Ishikawa (cell line): ENCODE data around the gene FOXJ1.

Source experiments
- CEBPB ChIP-seq: IDR thresholded peaks from 2 replicates; pipeline ENCODE4 v1.6.1; 2012
- EGR1 ChIP-seq: IDR thresholded peaks from 2 replicates; pipeline ENCODE4 v1.6.1; 2012
- TCF12 ChIP-seq: IDR thresholded peaks from 2 replicates; pipeline ENCODE4 v1.6.1; 2012; ENCODE audit warnings: low read depth
- TF ChIP-seq, protein P1 (sequence below): IDR thresholded peaks from 2 replicates; pipeline ENCODE4 v1.6.1; 2012; ENCODE audit warnings: low read depth, mild to moderate bottlenecking

GRCh38 chr17:76094046-76094445 lies 47.0 kb downstream of the FOXJ1 start:
- TF ChIP-seq, protein P1, sequence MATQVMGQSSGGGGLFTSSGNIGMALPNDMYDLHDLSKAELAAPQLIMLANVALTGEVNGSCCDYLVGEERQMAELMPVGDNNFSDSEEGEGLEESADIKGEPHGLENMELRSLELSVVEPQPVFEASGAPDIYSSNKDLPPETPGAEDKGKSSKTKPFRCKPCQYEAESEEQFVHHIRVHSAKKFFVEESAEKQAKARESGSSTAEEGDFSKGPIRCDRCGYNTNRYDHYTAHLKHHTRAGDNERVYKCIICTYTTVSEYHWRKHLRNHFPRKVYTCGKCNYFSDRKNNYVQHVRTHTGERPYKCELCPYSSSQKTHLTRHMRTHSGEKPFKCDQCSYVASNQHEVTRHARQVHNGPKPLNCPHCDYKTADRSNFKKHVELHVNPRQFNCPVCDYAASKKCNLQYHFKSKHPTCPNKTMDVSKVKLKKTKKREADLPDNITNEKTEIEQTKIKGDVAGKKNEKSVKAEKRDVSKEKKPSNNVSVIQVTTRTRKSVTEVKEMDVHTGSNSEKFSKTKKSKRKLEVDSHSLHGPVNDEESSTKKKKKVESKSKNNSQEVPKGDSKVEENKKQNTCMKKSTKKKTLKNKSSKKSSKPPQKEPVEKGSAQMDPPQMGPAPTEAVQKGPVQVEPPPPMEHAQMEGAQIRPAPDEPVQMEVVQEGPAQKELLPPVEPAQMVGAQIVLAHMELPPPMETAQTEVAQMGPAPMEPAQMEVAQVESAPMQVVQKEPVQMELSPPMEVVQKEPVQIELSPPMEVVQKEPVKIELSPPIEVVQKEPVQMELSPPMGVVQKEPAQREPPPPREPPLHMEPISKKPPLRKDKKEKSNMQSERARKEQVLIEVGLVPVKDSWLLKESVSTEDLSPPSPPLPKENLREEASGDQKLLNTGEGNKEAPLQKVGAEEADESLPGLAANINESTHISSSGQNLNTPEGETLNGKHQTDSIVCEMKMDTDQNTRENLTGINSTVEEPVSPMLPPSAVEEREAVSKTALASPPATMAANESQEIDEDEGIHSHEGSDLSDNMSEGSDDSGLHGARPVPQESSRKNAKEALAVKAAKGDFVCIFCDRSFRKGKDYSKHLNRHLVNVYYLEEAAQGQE = no peak
- TF ChIP-seq TCF12 = no peak
- no peak for TF ChIP-seq EGR1
- TF ChIP-seq CEBPB = no peak
